Measurements from ENCODE around the gene SEC22C.

The SEC22C gene

GRCh38 chr3:42525736-42526345, 55.9 kb downstream of the SEC22C start:
- no peak overlapping the region for H3K56ac ChIP-seq (ENCODE audit: low read length)
- H3K27ac ChIP-seq (ENCODE audit: low read depth, low read length): no peak overlapping the region
- H3K4ac ChIP-seq (ENCODE audit: low read depth, low read length): no peak overlapping the region
- H3K9ac ChIP-seq (ENCODE audit: low read length): no peak overlapping the region
- no peaks in the 10 kb centered on the region for H3K27me3 ChIP-seq (ENCODE audit: insufficient read depth, low read length, poor library complexity)
- H3K36me3 ChIP-seq (ENCODE audit: control insufficient read depth, insufficient read depth, low read length): no peaks in the 10 kb centered on the region
- H2AK5ac ChIP-seq (ENCODE audit: low read length): no peak overlapping the region
- no peaks in the 10 kb centered on the region for H3K79me1 ChIP-seq (ENCODE audit: low read length)
- no CpG with 5 or more reads among the region's 13 CpGs for WGBS (ENCODE audit: extremely low coverage, insufficient coverage, low lambda C conversion rate)
- no peaks in the 10 kb centered on the region for H3K79me2 ChIP-seq (ENCODE audit: control insufficient read depth, insufficient read depth, low read length)
- no peak overlapping the region for H3K23ac ChIP-seq (ENCODE audit: low read length)
- no peak overlapping the region for H4K5ac ChIP-seq (ENCODE audit: low read length)
- H3K4me2 ChIP-seq (ENCODE audit: low read length): no peak overlapping the region
- DNase-seq: no peak
- no peak overlapping the region for H2BK120ac ChIP-seq (ENCODE audit: low read depth, low read length)
- H3K4me3 ChIP-seq (ENCODE audit: low read length): no peak overlapping the region
- H3K4me1 ChIP-seq (ENCODE audit: control insufficient read depth, low read depth, low read length): no peaks in the 10 kb centered on the region
- no peak overlapping the region for H4K8ac ChIP-seq (ENCODE audit: low read depth, low read length)
- H2BK5ac ChIP-seq (ENCODE audit: low read length): no peak overlapping the region
- no peak overlapping the region for H3K18ac ChIP-seq (ENCODE audit: low read length)
- H2BK15ac ChIP-seq (replicated peaks; ENCODE audit: low read depth): no peak overlapping the region

GRCh38 chr3:42525212-42525611, 56.6 kb downstream of the SEC22C start:
- Histone ChIP-seq H3K79me2 (ENCODE audit: control insufficient read depth, insufficient read depth, low read length) (no peaks in the 10 kb centered on the region), H3K9ac (ENCODE audit: low read length) (no peak overlapping the region), H3K27me3 (ENCODE audit: insufficient read depth, low read length, poor library complexity) (no peaks in the 10 kb centered on the region), H3K4me3 (ENCODE audit: low read length) (no peak overlapping the region), H2BK15ac (replicated peaks; ENCODE audit: low read depth) (no peak overlapping the region), H2BK120ac (ENCODE audit: low read depth, low read length) (no peak overlapping the region), H3K27ac (ENCODE audit: low read depth, low read length) (no peak overlapping the region), H2BK5ac (ENCODE audit: low read length) (no peak overlapping the region), H3K4me2 (ENCODE audit: low read length) (no peak overlapping the region), H3K79me1 (ENCODE audit: low read length) (no peaks in the 10 kb centered on the region), H2AK5ac (ENCODE audit: low read length) (no peak overlapping the region), H4K5ac (ENCODE audit: low read length) (no peak overlapping the region), H3K4ac (ENCODE audit: low read depth, low read length) (no peak overlapping the region), H3K36me3 (ENCODE audit: control insufficient read depth, insufficient read depth, low read length) (no peaks in the 10 kb centered on the region), H4K8ac (ENCODE audit: low read depth, low read length) (no peak overlapping the region), H3K23ac (ENCODE audit: low read length) (no peak overlapping the region), H3K56ac (ENCODE audit: low read length) (no peak overlapping the region), H3K4me1 (ENCODE audit: control insufficient read depth, low read depth, low read length) (no peaks in the 10 kb centered on the region), H3K18ac (ENCODE audit: low read length) (no peak overlapping the region)
- DNase-seq: no peak
- no CpG with 5 or more reads among the region's 4 CpGs for WGBS (ENCODE audit: extremely low coverage, insufficient coverage, low lambda C conversion rate)

- no peak overlapping the region for H3K18ac ChIP-seq (ENCODE audit: low read length)
- DNase-seq: no peak
- no CpG with 5 or more reads among the region's 3 CpGs for WGBS (ENCODE audit: extremely low coverage, insufficient coverage, low lambda C conversion rate)
- no peak overlapping the region for H3K4ac ChIP-seq (ENCODE audit: low read depth, low read length)
- H4K8ac ChIP-seq (ENCODE audit: low read depth, low read length): no peak overlapping the region
- H3K4me1 ChIP-seq (ENCODE audit: control insufficient read depth, low read depth, low read length): no peaks in the 10 kb centered on the region
- H3K4me3 ChIP-seq (ENCODE audit: low read length): no peak overlapping the region
- no peak overlapping the region for H3K56ac ChIP-seq (ENCODE audit: low read length)
- no peaks in the 10 kb centered on the region for H3K36me3 ChIP-seq (ENCODE audit: control insufficient read depth, insufficient read depth, low read length)
- no peak overlapping the region for H2BK120ac ChIP-seq (ENCODE audit: low read depth, low read length)
- no peaks in the 10 kb centered on the region for H3K79me1 ChIP-seq (ENCODE audit: low read length)
- no peak overlapping the region for H3K27ac ChIP-seq (ENCODE audit: low read depth, low read length)
- no peak overlapping the region for H3K9ac ChIP-seq (ENCODE audit: low read length)
- H2BK5ac ChIP-seq (ENCODE audit: low read length): no peak overlapping the region
- H4K5ac ChIP-seq (ENCODE audit: low read length): no peak overlapping the region
- no peak overlapping the region for H3K23ac ChIP-seq (ENCODE audit: low read length)
- no peaks in the 10 kb centered on the region for H3K27me3 ChIP-seq (ENCODE audit: insufficient read depth, low read length, poor library complexity)
- H3K4me2 ChIP-seq (ENCODE audit: low read length): no peak overlapping the region
- H2AK5ac ChIP-seq (ENCODE audit: low read length): no peak overlapping the region
- H2BK15ac ChIP-seq (replicated peaks; ENCODE audit: low read depth): no peak overlapping the region
- H3K79me2 ChIP-seq (ENCODE audit: control insufficient read depth, insufficient read depth, low read length): no peaks in the 10 kb centered on the region
Observed at GRCh38 chr3:42524751-42525150, 57.0 kb downstream of the SEC22C start.

- no CpG with 5 or more reads among the region's 4 CpGs for WGBS (ENCODE audit: extremely low coverage, insufficient coverage, low lambda C conversion rate)
Observed at GRCh38 chr3:42520906-42521305, 60.9 kb downstream of the SEC22C start.

GRCh38 chr3:42520336-42520735, 61.4 kb downstream of the SEC22C start:
- no CpG with 5 or more reads among the region's 4 CpGs for WGBS (ENCODE audit: extremely low coverage, insufficient coverage, low lambda C conversion rate)
- Histone ChIP-seq H4K5ac (ENCODE audit: low read length) (no peak overlapping the region), H2BK15ac (replicated peaks; ENCODE audit: low read depth) (no peak overlapping the region), H2AK5ac (ENCODE audit: low read length) (no peak overlapping the region), H3K18ac (ENCODE audit: low read length) (no peak overlapping the region), H3K56ac (ENCODE audit: low read length) (no peak overlapping the region), H3K23ac (ENCODE audit: low read length) (no peak overlapping the region), H3K4me3 (ENCODE audit: low read length) (no peak overlapping the region), H2BK120ac (ENCODE audit: low read depth, low read length) (no peak overlapping the region), H4K8ac (ENCODE audit: low read depth, low read length) (no peak overlapping the region), H3K79me2 (ENCODE audit: control insufficient read depth, insufficient read depth, low read length) (no peaks in the 10 kb centered on the region), H3K4ac (ENCODE audit: low read depth, low read length) (no peak overlapping the region), H3K9ac (ENCODE audit: low read length) (no peak overlapping the region), H3K27ac (ENCODE audit: low read depth, low read length) (no peak overlapping the region), H3K4me2 (ENCODE audit: low read length) (no peak overlapping the region), H2BK5ac (ENCODE audit: low read length) (no peak overlapping the region), H3K36me3 (ENCODE audit: control insufficient read depth, insufficient read depth, low read length) (no peaks in the 10 kb centered on the region), H3K27me3 (ENCODE audit: insufficient read depth, low read length, poor library complexity) (no peaks in the 10 kb centered on the region), H3K4me1 (ENCODE audit: control insufficient read depth, low read depth, low read length) (no peaks in the 10 kb centered on the region), H3K79me1 (ENCODE audit: low read length) (no peaks in the 10 kb centered on the region)
- DNase-seq: no peak

More at GRCh38 chr3:42520906-42521305, 60.9 kb downstream of the SEC22C start:
- Histone ChIP-seq H2AK5ac (ENCODE audit: low read length) (no peak overlapping the region), H3K79me2 (ENCODE audit: control insufficient read depth, insufficient read depth, low read length) (no peaks in the 10 kb centered on the region), H3K27me3 (ENCODE audit: insufficient read depth, low read length, poor library complexity) (no peaks in the 10 kb centered on the region), H2BK120ac (ENCODE audit: low read depth, low read length) (no peak overlapping the region), H2BK15ac (replicated peaks; ENCODE audit: low read depth) (no peak overlapping the region), H3K79me1 (ENCODE audit: low read length) (no peaks in the 10 kb centered on the region), H3K4me2 (ENCODE audit: low read length) (no peak overlapping the region), H4K8ac (ENCODE audit: low read depth, low read length) (no peak overlapping the region), H3K56ac (ENCODE audit: low read length) (no peak overlapping the region), H3K36me3 (ENCODE audit: control insufficient read depth, insufficient read depth, low read length) (no peaks in the 10 kb centered on the region), H3K18ac (ENCODE audit: low read length) (no peak overlapping the region), H3K27ac (ENCODE audit: low read depth, low read length) (no peak overlapping the region), H4K5ac (ENCODE audit: low read length) (no peak overlapping the region), H2BK5ac (ENCODE audit: low read length) (no peak overlapping the region), H3K4ac (ENCODE audit: low read depth, low read length) (no peak overlapping the region), H3K4me1 (ENCODE audit: control insufficient read depth, low read depth, low read length) (no peaks in the 10 kb centered on the region), H3K4me3 (ENCODE audit: low read length) (no peak overlapping the region), H3K9ac (ENCODE audit: low read length) (no peak overlapping the region), H3K23ac (ENCODE audit: low read length) (no peak overlapping the region)
- no peak for DNase-seq

GRCh38 chr3:42519568-42519962, 62.2 kb downstream of the SEC22C start:
- Histone ChIP-seq H2BK120ac (ENCODE audit: low read depth, low read length) (no peak overlapping the region), H3K4me3 (ENCODE audit: low read length) (no peak overlapping the region), H4K5ac (ENCODE audit: low read length) (no peak overlapping the region), H3K56ac (ENCODE audit: low read length) (no peak overlapping the region), H3K79me2 (ENCODE audit: control insufficient read depth, insufficient read depth, low read length) (no peaks in the 10 kb centered on the region), H3K27ac (ENCODE audit: low read depth, low read length) (no peak overlapping the region), H3K36me3 (ENCODE audit: control insufficient read depth, insufficient read depth, low read length) (no peaks in the 10 kb centered on the region), H3K23ac (ENCODE audit: low read length) (no peak overlapping the region), H3K18ac (ENCODE audit: low read length) (no peak overlapping the region), H3K4ac (ENCODE audit: low read depth, low read length) (no peak overlapping the region), H2BK15ac (replicated peaks; ENCODE audit: low read depth) (no peak overlapping the region), H3K4me1 (ENCODE audit: control insufficient read depth, low read depth, low read length) (no peaks in the 10 kb centered on the region), H3K9ac (ENCODE audit: low read length) (no peak overlapping the region), H3K4me2 (ENCODE audit: low read length) (no peak overlapping the region), H4K8ac (ENCODE audit: low read depth, low read length) (no peak overlapping the region), H3K27me3 (ENCODE audit: insufficient read depth, low read length, poor library complexity) (no peaks in the 10 kb centered on the region), H3K79me1 (ENCODE audit: low read length) (no peaks in the 10 kb centered on the region), H2AK5ac (ENCODE audit: low read length) (no peak overlapping the region), H2BK5ac (ENCODE audit: low read length) (no peak overlapping the region)
- no CpG with 5 or more reads among the region's 2 CpGs for WGBS (ENCODE audit: extremely low coverage, insufficient coverage, low lambda C conversion rate)
- no peak for DNase-seq

All from mesendoderm (in vitro differentiated cells).